Measurements from ENCODE around the gene DEFB131A. TPM values are rescaled to one million over a fixed set of nuclear protein-coding genes. Genes with fewer than 3 reads are reported as not detected.
"Not testable (repeated sequence)": the region's sequence is repeated elsewhere in the genome, so short reads cannot be mapped to it uniquely, and the experiment has no call there.

The DEFB131A gene, protein sequence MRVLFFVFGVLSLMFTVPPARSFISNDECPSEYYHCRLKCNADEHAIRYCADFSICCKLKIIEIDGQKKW
- total RNA-seq (not detected), polyA plus RNA-seq (ENCODE audit: insufficient read depth, low read depth, low replicate concordance) (not detected)
- long read RNA-seq, donor 1 = 0 reads
- long read RNA-seq, donor 2 = 0 reads
- long read RNA-seq, donor 3 = 0 reads
- long read RNA-seq, donor 4 = 0 reads
- long read RNA-seq, donor 5 = 0 reads
- long read RNA-seq, donor 6 = 0 reads
- long read RNA-seq, donor 7 = 0 reads
- long read RNA-seq, donor 8 = 0 reads
- long read RNA-seq, donor 9 = 0 reads
- long read RNA-seq, donor 10 = 0 reads

- H3K4me3 ChIP-seq (ENCODE audit: low read length in 3 of 3); DNase-seq; intact Hi-C loops (cut with DNase I); H3K9ac ChIP-seq (ENCODE audit: low read length in 3 of 3); H3K4me1 ChIP-seq (ENCODE audit: control insufficient read depth in 2 of 3, insufficient read depth in 2 of 3, low read depth in 1 of 3, low read length in 3 of 3); H3K27me3 ChIP-seq (ENCODE audit: control insufficient read depth, insufficient read depth, low read length); H3K9me3 ChIP-seq (ENCODE audit: control insufficient read depth in 2 of 3, insufficient read depth in 1 of 3, low read length in 3 of 3); H3K36me3 ChIP-seq (ENCODE audit: control insufficient read depth in 2 of 3, insufficient read depth in 3 of 3, low read length in 3 of 3); H3K27ac ChIP-seq (ENCODE audit: low read depth in 2 of 2, low read length in 2 of 2); FAIRE-seq: not testable (repeated sequence)
Observed at GRCh38 chr4:9444114-9444513, at the start of gene DEFB131A. TSS of gene DEFB131A (plus strand) at chr4:9444414. CDS start at chr4:9444534, 120 bp downstream.

GRCh38 chr4:9405774-9406173 lies 38.4 kb upstream of the DEFB131A start:
- H3K36me3 ChIP-seq (ENCODE audit: control insufficient read depth in 2 of 3, insufficient read depth in 3 of 3, low read length in 3 of 3); H3K4me3 ChIP-seq (ENCODE audit: low read length in 3 of 3); H3K9ac ChIP-seq (ENCODE audit: low read length in 3 of 3); H3K27ac ChIP-seq (ENCODE audit: low read depth in 2 of 2, low read length in 2 of 2); intact Hi-C loops (cut with DNase I); FAIRE-seq; H3K4me1 ChIP-seq (ENCODE audit: control insufficient read depth in 2 of 3, insufficient read depth in 2 of 3, low read depth in 1 of 3, low read length in 3 of 3); H3K27me3 ChIP-seq (ENCODE audit: control insufficient read depth, insufficient read depth, low read length); H3K9me3 ChIP-seq (ENCODE audit: control insufficient read depth in 2 of 3, insufficient read depth in 1 of 3, low read length in 3 of 3): not testable (repeated sequence)
- DNase-seq = peak in 1 of 5 donors; percentile 32

DNA sequence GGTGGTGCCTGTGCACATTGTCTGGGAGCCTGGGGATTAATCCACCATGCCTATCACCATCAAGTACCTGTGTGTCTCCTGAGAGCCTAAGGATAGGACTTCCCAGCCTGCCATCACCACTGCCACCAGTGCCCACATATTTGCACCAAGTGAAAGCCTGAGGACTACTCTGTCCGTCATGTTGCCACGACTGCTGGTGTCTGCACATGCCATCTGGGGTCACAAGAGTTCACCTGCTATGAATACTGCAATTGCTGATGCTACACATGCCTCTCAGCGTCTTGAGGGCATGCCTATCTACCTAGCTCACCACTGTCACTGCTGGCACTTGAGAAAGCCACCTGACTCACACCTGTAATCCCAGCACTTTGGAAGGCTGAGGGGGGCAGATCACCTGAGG lies 37.7 kb upstream of the DEFB131A start:
- DNase-seq; H3K9ac ChIP-seq (ENCODE audit: low read length in 3 of 3); H3K36me3 ChIP-seq (ENCODE audit: control insufficient read depth in 2 of 3, insufficient read depth in 3 of 3, low read length in 3 of 3); H3K27me3 ChIP-seq (ENCODE audit: control insufficient read depth, insufficient read depth, low read length); H3K4me1 ChIP-seq (ENCODE audit: control insufficient read depth in 2 of 3, insufficient read depth in 2 of 3, low read depth in 1 of 3, low read length in 3 of 3); H3K9me3 ChIP-seq (ENCODE audit: control insufficient read depth in 2 of 3, insufficient read depth in 1 of 3, low read length in 3 of 3); H3K4me3 ChIP-seq (ENCODE audit: low read length in 3 of 3); FAIRE-seq; H3K27ac ChIP-seq (ENCODE audit: low read depth in 2 of 2, low read length in 2 of 2); intact Hi-C loops (cut with DNase I): not testable (repeated sequence)

GRCh38 chr4:9409793-9410192 lies 34.4 kb upstream of the DEFB131A start:
- Histone ChIP-seq H3K9me3 (ENCODE audit: control insufficient read depth in 2 of 3, insufficient read depth in 1 of 3, low read length in 3 of 3) (no peaks in the 10 kb centered on the region), H3K36me3 (ENCODE audit: control insufficient read depth in 2 of 3, insufficient read depth in 3 of 3, low read length in 3 of 3) (no peaks in the 10 kb centered on the region), H3K4me3 (ENCODE audit: low read length in 3 of 3) (no peak overlapping the region), H3K4me1 (ENCODE audit: control insufficient read depth in 2 of 3, insufficient read depth in 2 of 3, low read depth in 1 of 3, low read length in 3 of 3) (no peaks in the 10 kb centered on the region), H3K27me3 (ENCODE audit: control insufficient read depth, insufficient read depth, low read length) (no peaks in the 10 kb centered on the region), H3K9ac (ENCODE audit: low read length in 3 of 3) (no peak overlapping the region), H3K27ac (ENCODE audit: low read depth in 2 of 2, low read length in 2 of 2) (no peak overlapping the region)
- FAIRE-seq (no peak), DNase-seq (no peak)
- intact Hi-C loops (cut with DNase I) = no loop called here
- TF ChIP-seq, protein P1, sequence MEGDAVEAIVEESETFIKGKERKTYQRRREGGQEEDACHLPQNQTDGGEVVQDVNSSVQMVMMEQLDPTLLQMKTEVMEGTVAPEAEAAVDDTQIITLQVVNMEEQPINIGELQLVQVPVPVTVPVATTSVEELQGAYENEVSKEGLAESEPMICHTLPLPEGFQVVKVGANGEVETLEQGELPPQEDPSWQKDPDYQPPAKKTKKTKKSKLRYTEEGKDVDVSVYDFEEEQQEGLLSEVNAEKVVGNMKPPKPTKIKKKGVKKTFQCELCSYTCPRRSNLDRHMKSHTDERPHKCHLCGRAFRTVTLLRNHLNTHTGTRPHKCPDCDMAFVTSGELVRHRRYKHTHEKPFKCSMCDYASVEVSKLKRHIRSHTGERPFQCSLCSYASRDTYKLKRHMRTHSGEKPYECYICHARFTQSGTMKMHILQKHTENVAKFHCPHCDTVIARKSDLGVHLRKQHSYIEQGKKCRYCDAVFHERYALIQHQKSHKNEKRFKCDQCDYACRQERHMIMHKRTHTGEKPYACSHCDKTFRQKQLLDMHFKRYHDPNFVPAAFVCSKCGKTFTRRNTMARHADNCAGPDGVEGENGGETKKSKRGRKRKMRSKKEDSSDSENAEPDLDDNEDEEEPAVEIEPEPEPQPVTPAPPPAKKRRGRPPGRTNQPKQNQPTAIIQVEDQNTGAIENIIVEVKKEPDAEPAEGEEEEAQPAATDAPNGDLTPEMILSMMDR (IDR thresholded peaks at IDR 0.05; ENCODE audit: borderline replicate concordance, extremely low read depth, insufficient read depth) = no peak

DNA sequence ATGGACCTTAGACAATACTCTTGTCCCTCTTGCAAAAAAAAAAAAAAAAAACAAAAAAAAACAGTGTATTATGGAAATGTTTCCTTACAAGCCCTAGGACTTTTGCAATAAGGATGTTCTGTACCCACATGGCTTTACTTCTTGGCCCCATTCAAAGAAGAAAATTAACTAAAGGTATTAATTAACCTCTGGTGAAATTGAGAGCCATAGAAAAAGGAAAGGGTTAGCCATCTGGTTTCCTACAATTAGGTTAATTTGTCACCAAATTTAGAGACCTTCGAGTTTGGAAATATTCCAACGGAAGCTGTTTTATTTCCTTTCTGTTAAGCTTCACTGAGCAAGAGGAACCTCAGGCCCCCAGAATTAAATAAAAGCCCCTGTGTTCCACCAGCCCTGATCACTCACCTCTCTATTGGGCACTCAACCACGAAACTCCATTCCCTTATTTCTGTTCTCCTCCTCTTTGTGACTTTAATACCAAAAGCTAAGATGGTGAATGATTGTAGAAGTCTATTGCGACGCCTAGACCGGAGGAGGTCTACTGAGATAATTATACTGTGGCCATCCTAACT lies 22.2 kb upstream of the DEFB131A start:
- H3K27me3 ChIP-seq (ENCODE audit: control insufficient read depth, insufficient read depth, low read length); H3K9me3 ChIP-seq (ENCODE audit: control insufficient read depth in 2 of 3, insufficient read depth in 1 of 3, low read length in 3 of 3); H3K36me3 ChIP-seq (ENCODE audit: control insufficient read depth in 2 of 3, insufficient read depth in 3 of 3, low read length in 3 of 3); H3K27ac ChIP-seq (ENCODE audit: low read depth in 2 of 2, low read length in 2 of 2); H3K4me3 ChIP-seq (ENCODE audit: low read length in 3 of 3); H3K9ac ChIP-seq (ENCODE audit: low read length in 3 of 3); H3K4me1 ChIP-seq (ENCODE audit: control insufficient read depth in 2 of 3, insufficient read depth in 2 of 3, low read depth in 1 of 3, low read length in 3 of 3); intact Hi-C loops (cut with DNase I): not testable (repeated sequence)
- DNase-seq (peak in 2 of 5 donors; percentile 5 to 13), FAIRE-seq (peak; percentile 73)

GRCh38 chr4:9425916-9426315 lies 18.3 kb upstream of the DEFB131A start:
- intact Hi-C loops (cut with DNase I); H3K27me3 ChIP-seq (ENCODE audit: control insufficient read depth, insufficient read depth, low read length); H3K9ac ChIP-seq (ENCODE audit: low read length in 3 of 3); H3K4me3 ChIP-seq (ENCODE audit: low read length in 3 of 3); FAIRE-seq; H3K36me3 ChIP-seq (ENCODE audit: control insufficient read depth in 2 of 3, insufficient read depth in 3 of 3, low read length in 3 of 3); DNase-seq; H3K4me1 ChIP-seq (ENCODE audit: control insufficient read depth in 2 of 3, insufficient read depth in 2 of 3, low read depth in 1 of 3, low read length in 3 of 3); H3K9me3 ChIP-seq (ENCODE audit: control insufficient read depth in 2 of 3, insufficient read depth in 1 of 3, low read length in 3 of 3); H3K27ac ChIP-seq (ENCODE audit: low read depth in 2 of 2, low read length in 2 of 2): not testable (repeated sequence)

GRCh38 chr4:9430061-9430460 lies 14.2 kb upstream of the DEFB131A start:
- DNase-seq; H3K36me3 ChIP-seq (ENCODE audit: control insufficient read depth in 2 of 3, insufficient read depth in 3 of 3, low read length in 3 of 3); H3K4me3 ChIP-seq (ENCODE audit: low read length in 3 of 3); H3K9me3 ChIP-seq (ENCODE audit: control insufficient read depth in 2 of 3, insufficient read depth in 1 of 3, low read length in 3 of 3); H3K4me1 ChIP-seq (ENCODE audit: control insufficient read depth in 2 of 3, insufficient read depth in 2 of 3, low read depth in 1 of 3, low read length in 3 of 3); H3K27me3 ChIP-seq (ENCODE audit: control insufficient read depth, insufficient read depth, low read length); H3K27ac ChIP-seq (ENCODE audit: low read depth in 2 of 2, low read length in 2 of 2); H3K9ac ChIP-seq (ENCODE audit: low read length in 3 of 3); intact Hi-C loops (cut with DNase I); FAIRE-seq: not testable (repeated sequence)

All from kidney (tissue), 22 donors.